Measurements from ENCODE around the gene LIPT2. TPM values are rescaled to one million over a fixed set of nuclear protein-coding genes. Genes with fewer than 3 reads are reported as not detected.

The LIPT2 gene
- polyA plus RNA-seq, 3 donors: 2.2 to 5.1 (median 4.4) TPM

DNA sequence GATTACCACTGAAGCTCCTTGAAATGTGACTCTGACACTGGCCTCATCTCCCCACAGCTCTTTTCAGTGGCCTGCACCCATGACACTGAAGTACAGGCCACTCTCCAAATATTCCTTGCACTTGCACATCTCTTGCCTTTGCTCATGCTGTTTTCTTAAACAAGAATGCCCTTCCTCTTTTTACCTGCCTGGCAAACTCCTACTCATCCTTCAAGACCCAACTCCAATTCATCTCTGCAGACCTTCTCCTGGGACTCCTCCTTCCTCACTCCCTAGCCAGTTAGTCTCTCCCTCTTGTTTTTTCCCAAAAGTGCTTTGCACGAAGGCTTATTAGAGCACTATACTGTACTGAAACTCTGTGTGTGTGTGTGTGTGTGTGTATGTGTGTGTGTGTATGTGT lies 28.8 kb downstream of the LIPT2 start:
- peaks cover 74 to 83% of the 10 kb centered on the region in 2 donors for H3K4me1 ChIP-seq (ENCODE audit: control insufficient read depth in 1 of 2, insufficient read depth in 2 of 2, low read length in 2 of 2)
- no peak overlapping the region for H3K4me3 ChIP-seq (replicated peaks in 1 of 3; ENCODE audit: low read depth in 2 of 3, low read length in 3 of 3)
- H3K9me3 ChIP-seq (replicated peaks in 1 of 2; ENCODE audit: control insufficient read depth in 1 of 2, insufficient read depth in 1 of 2, low read length in 2 of 2): no peaks in the 10 kb centered on the region
- Mint-ChIP-seq H3K4me3 (no peak overlapping the region), H3K36me3 (peaks cover 7 to 10% of the 10 kb centered on the region in 2 donors), H3K27ac (peak overlapping the region in 5 of 7 donors; percentile 9 to 73 (median 32)), H3K4me1 (peaks cover 67% of the 10 kb centered on the region), H3K9me3 (peaks cover 0 to 3% (median 0%) of the 10 kb centered on the region in 7 donors), H3K27me3 (ENCODE audit: low read depth in 3 of 3) (peaks cover 0 to 5% (median 0%) of the 10 kb centered on the region in 3 donors)
- TF ChIP-seq, protein P1, sequence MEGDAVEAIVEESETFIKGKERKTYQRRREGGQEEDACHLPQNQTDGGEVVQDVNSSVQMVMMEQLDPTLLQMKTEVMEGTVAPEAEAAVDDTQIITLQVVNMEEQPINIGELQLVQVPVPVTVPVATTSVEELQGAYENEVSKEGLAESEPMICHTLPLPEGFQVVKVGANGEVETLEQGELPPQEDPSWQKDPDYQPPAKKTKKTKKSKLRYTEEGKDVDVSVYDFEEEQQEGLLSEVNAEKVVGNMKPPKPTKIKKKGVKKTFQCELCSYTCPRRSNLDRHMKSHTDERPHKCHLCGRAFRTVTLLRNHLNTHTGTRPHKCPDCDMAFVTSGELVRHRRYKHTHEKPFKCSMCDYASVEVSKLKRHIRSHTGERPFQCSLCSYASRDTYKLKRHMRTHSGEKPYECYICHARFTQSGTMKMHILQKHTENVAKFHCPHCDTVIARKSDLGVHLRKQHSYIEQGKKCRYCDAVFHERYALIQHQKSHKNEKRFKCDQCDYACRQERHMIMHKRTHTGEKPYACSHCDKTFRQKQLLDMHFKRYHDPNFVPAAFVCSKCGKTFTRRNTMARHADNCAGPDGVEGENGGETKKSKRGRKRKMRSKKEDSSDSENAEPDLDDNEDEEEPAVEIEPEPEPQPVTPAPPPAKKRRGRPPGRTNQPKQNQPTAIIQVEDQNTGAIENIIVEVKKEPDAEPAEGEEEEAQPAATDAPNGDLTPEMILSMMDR (IDR thresholded peaks at IDR 0.05): no peak
- H3K9ac ChIP-seq (ENCODE audit: insufficient read depth, low read length, poor library complexity, severe bottlenecking): no peak overlapping the region
- WGBS (ENCODE audit: insufficient coverage): no CpG with 5 or more reads among the region's 1 CpG
- peaks cover 10% of the 10 kb centered on the region for H4K20me1 ChIP-seq (ENCODE audit: insufficient read depth, low read length)
- H2AFZ ChIP-seq (ENCODE audit: insufficient read depth, low read depth, low read length, poor library complexity, severe bottlenecking): no peak overlapping the region
- no peak for DNase-seq
- peaks cover 61% of the 10 kb centered on the region for H3K79me2 ChIP-seq (ENCODE audit: insufficient read depth, low read length)
- no peaks in the 10 kb centered on the region for H3K27me3 ChIP-seq (ENCODE audit: control insufficient read depth in 2 of 2, insufficient read depth in 2 of 2, low read length in 2 of 2)
- no peaks in the 10 kb centered on the region for H3K36me3 ChIP-seq (replicated peaks in 1 of 2; ENCODE audit: control insufficient read depth in 1 of 2, insufficient read depth in 2 of 2, low read length in 2 of 2)
- intact Hi-C loops (cut with micrococcal nuclease): loop anchor here in 1 of 2 donors (5.0 kb wide), 1 partner anchor 67 kb away; the partner anchor contains the start of gene PGM2L1
- no peak overlapping the region for H3K27ac ChIP-seq (ENCODE audit: low read depth in 1 of 2, low read length in 2 of 2)
- H3K4me2 ChIP-seq (replicated peaks; ENCODE audit: extremely low read depth, low read length, poor library complexity, severe bottlenecking): no peak overlapping the region

GRCh38 chr11:74463216-74463615 lies 30.3 kb downstream of the LIPT2 start:
- Histone ChIP-seq H3K9me3 (replicated peaks in 1 of 2; ENCODE audit: control insufficient read depth in 1 of 2, insufficient read depth in 1 of 2, low read length in 2 of 2) (no peaks in the 10 kb centered on the region), H3K9ac (ENCODE audit: insufficient read depth, low read length, poor library complexity, severe bottlenecking) (no peak overlapping the region), H3K27ac (ENCODE audit: low read depth in 1 of 2, low read length in 2 of 2) (peak overlapping the region; percentile 78 to 93), H3K79me2 (ENCODE audit: insufficient read depth, low read length) (peaks cover 76% of the 10 kb centered on the region), H3K36me3 (replicated peaks in 1 of 2; ENCODE audit: control insufficient read depth in 1 of 2, insufficient read depth in 2 of 2, low read length in 2 of 2) (peaks cover 4 to 8% of the 10 kb centered on the region in 2 donors), H3K27me3 (ENCODE audit: control insufficient read depth in 2 of 2, insufficient read depth in 2 of 2, low read length in 2 of 2) (no peaks in the 10 kb centered on the region), H3K4me3 (replicated peaks in 1 of 3; ENCODE audit: low read depth in 2 of 3, low read length in 3 of 3) (peak overlapping the region in 1 of 3 experiments; percentile 99), H3K4me2 (replicated peaks; ENCODE audit: extremely low read depth, low read length, poor library complexity, severe bottlenecking) (peak overlapping the region; percentile 91), H4K20me1 (ENCODE audit: insufficient read depth, low read length) (peaks cover 25% of the 10 kb centered on the region), H3K4me1 (ENCODE audit: control insufficient read depth in 1 of 2, insufficient read depth in 2 of 2, low read length in 2 of 2) (peaks cover 82 to 88% of the 10 kb centered on the region in 2 donors), H2AFZ (ENCODE audit: insufficient read depth, low read depth, low read length, poor library complexity, severe bottlenecking) (no peak overlapping the region)
- TF ChIP-seq, protein P1 (IDR thresholded peaks at IDR 0.05): no peak
- peaks cover 0 to 6% (median 0%) of the 10 kb centered on the region in 7 donors for H3K9me3 Mint-ChIP-seq
- H3K27me3 Mint-ChIP-seq (ENCODE audit: low read depth in 3 of 3): peaks cover 0 to 5% (median 0%) of the 10 kb centered on the region in 3 donors
- H3K4me1 Mint-ChIP-seq: peaks cover 66% of the 10 kb centered on the region
- intact Hi-C loops (cut with micrococcal nuclease): loop anchor here in 1 of 2 donors (5.0 kb wide), 1 partner anchor 66 kb away; the partner anchor contains the start of gene PGM2L1
- 80% methylated on average over 1 of the region's 1 CpG for WGBS (ENCODE audit: insufficient coverage)
- no peak overlapping the region for H3K4me3 Mint-ChIP-seq
- DNase-seq: no peak
- peaks cover 7 to 19% of the 10 kb centered on the region in 2 donors for H3K36me3 Mint-ChIP-seq
- peak overlapping the region in 1 of 7 donors; percentile 73 for H3K27ac Mint-ChIP-seq

Data from CD14-positive monocyte (primary cell).